Spleen (tissue), 7 donors: ENCODE data around the gene PLCG2.

Source experiments
- CTCF ChIP-seq, 11 experiments: fragments of 200-600 bp in 7 of 11; fragments of 450-650 bp in 4 of 11; sonication (generic) in 4 of 11; IDR thresholded peaks in 8 of 11; conservative IDR thresholded peaks in 3 of 11; 1 replicate in 7 of 11; 2 replicates in 4 of 11; pipeline versions ENCODE4 v1.4.0 to v1.8.0; 2016 to 2021; ENCODE audit warnings: antibody characterized with exemption in 11 of 11, inconsistent platforms in 4 of 11, mild to moderate bottlenecking in 1 of 11
- POLR2A ChIP-seq, 3 donors: fragments of 450-650 bp; IDR thresholded peaks; one replicate each; pipeline ENCODE4 v1.5.1; 2017; ENCODE audit warnings: antibody characterized with exemption in 3 of 3, mild to moderate bottlenecking in 1 of 3
- donor health status: DM: no; HTN: no; CAD: no; lungs with moderate emphysema.
- donor health status: DM: no; HTN: no; CAD: no.
- donor health status: DM: no; HTN: no; CAD: no.

GRCh38 chr16:81739503-81739902, 39.6 kb upstream of the PLCG2 start:
- no peak for TF ChIP-seq CTCF (IDR thresholded peaks at IDR 0.05 in 8 of 11, conservative IDR thresholded peaks at IDR 0.05 in 3 of 11)
- no peak for TF ChIP-seq POLR2A (IDR thresholded peaks at IDR 0.05)
